HepG2 (cell line): ENCODE measurements around the gene CRTC2. TPM values are rescaled to one million over a fixed set of nuclear protein-coding genes. Genes with fewer than 3 reads are reported as not detected.

Experiments
- ATAC-seq: fragments of 200-7000 bp; cut with Tn5 transposase; 3 replicates; pipeline ENCODE4 v1.9.1; 2020; ENCODE audit warnings: mild to moderate bottlenecking, moderate library complexity
- BruUV-seq: library from RNA; stranded (reverse); fragments of 400-500 nt; replicated peaks from 2 replicates; lab custom pipeline; 2021; lab: Mats Ljungman, UMichigan
- CTCF ChIA-PET: fragments of 300-600 bp; formaldehyde crosslinking; extraction: SDS; loops from one replicate; lab custom pipeline; 2021; ENCODE audit warnings: low total read pairs, inconsistent platforms, low intra/inter-chr PET ratio; lab: Yijun Ruan, JAX
- POLR2A ChIA-PET: fragments of 350-600 bp; sonication (Branson Sonifier 250); formaldehyde crosslinking; loops from one replicate; lab custom pipeline; 2020; ENCODE audit warnings: antibody characterized with exemption, inconsistent platforms; lab: Yijun Ruan, JAX
- DNase-seq: peaks from one replicate; pipeline ENCODE4 v3.0.0-alpha.2; 2015; ENCODE audit warnings: low spot score
- FAIRE-seq: peaks from 3 replicates; lab custom pipeline; 2011; peaks lifted over from hg19 to GRCh38; lab: Jason Lieb, UNC
- H2AFZ ChIP-seq: one replicate; pipeline ENCODE4 v1.6.1; 2011; ENCODE audit warnings: low read length, inconsistent platforms
- H3K27ac ChIP-seq: fragments of 300-600 bp; 3 replicates; pipeline ENCODE4 v1.8.0; 2011; ENCODE audit warnings: mixed run types, mild to moderate bottlenecking, mixed read lengths, low read length, inconsistent platforms; ENCODE audit not compliant: insufficient read depth; ENCODE audit errors: extremely low read length
- H3K27me3 ChIP-seq, 2 experiments: fragments of 200-600 bp in 1 of 2; 2 replicates in 1 of 2; 3 replicates in 1 of 2; pipeline versions ENCODE4 v1.6.0 to v1.8.0; 2011; ENCODE audit warnings: low read length in 2 of 2, mild to moderate bottlenecking in 2 of 2, moderate library complexity in 2 of 2, inconsistent platforms in 1 of 2; ENCODE audit not compliant: insufficient read depth in 2 of 2, control insufficient read depth in 1 of 2
- H3K36me3 ChIP-seq, 2 experiments: fragments of 200-600 bp in 1 of 2; replicated peaks in 1 of 2; 2 replicates in 1 of 2; 3 replicates in 1 of 2; pipeline versions ENCODE4 v1.5.1 to v1.8.0; 2011; ENCODE audit warnings: low read length in 2 of 2, inconsistent platforms in 1 of 2; ENCODE audit not compliant: insufficient read depth in 2 of 2, control insufficient read depth in 1 of 2
- H3K4me1 ChIP-seq: 2 replicates; pipeline ENCODE4 v1.5.1; 2012; ENCODE audit warnings: low read length, inconsistent platforms; ENCODE audit not compliant: insufficient read depth
- H3K4me2 ChIP-seq: 2 replicates; pipeline ENCODE4 v1.6.0; 2011; ENCODE audit warnings: low read depth, low read length, inconsistent platforms
- H3K4me3 ChIP-seq, 3 experiments: fragments of 200-600 bp in 1 of 3; sonication (generic), shearing (Covaris generic) in 1 of 3; replicated peaks in 1 of 3; 2 replicates each; pipeline ENCODE4 v1.5.1; 2011 to 2016; ENCODE audit warnings: low read length in 3 of 3, inconsistent platforms in 2 of 3, low read depth in 2 of 3, mild to moderate bottlenecking in 2 of 3, control low read depth in 1 of 3, mixed read lengths in 1 of 3; ENCODE audit not compliant: insufficient read depth in 1 of 3
- H3K79me2 ChIP-seq: one replicate; pipeline ENCODE4 v1.6.1; 2011; ENCODE audit warnings: low read length, inconsistent platforms; ENCODE audit not compliant: insufficient read depth
- H3K9ac ChIP-seq: 2 replicates; pipeline ENCODE4 v1.6.0; 2011; ENCODE audit warnings: mild to moderate bottlenecking, low read depth, low read length, inconsistent platforms; ENCODE audit not compliant: insufficient read depth
- H3K9me3 ChIP-seq: 2 replicates; pipeline ENCODE4 v1.5.1; 2012; ENCODE audit warnings: mild to moderate bottlenecking, low read length
- H4K20me1 ChIP-seq: 2 replicates; pipeline ENCODE4 v1.6.0; 2011; ENCODE audit warnings: inconsistent platforms, mild to moderate bottlenecking, low read length, moderate library complexity; ENCODE audit not compliant: insufficient read depth
- EEA1 ChIP-seq: sonication (generic); formaldehyde crosslinking; IDR thresholded peaks from 2 replicates; pipeline ENCODE4 v1.5.1; 2020; ENCODE audit warnings: mild to moderate bottlenecking, missing genetic modification reagents, borderline replicate concordance
- SMARCC2 ChIP-seq: fragments of 450-650 bp; IDR thresholded peaks from 2 replicates; pipeline ENCODE4 v1.6.1; 2017; ENCODE audit warnings: antibody characterized with exemption, mild to moderate bottlenecking
- ZFP41 ChIP-seq: sonication (generic); formaldehyde crosslinking; IDR thresholded peaks from 2 replicates; pipeline ENCODE4 v1.4.0; 2020; ENCODE audit warnings: mild to moderate bottlenecking, missing genetic modification reagents, borderline replicate concordance
- ZIK1 ChIP-seq: sonication (generic); formaldehyde crosslinking; IDR thresholded peaks from 2 replicates; pipeline ENCODE4 v1.5.0; 2020; ENCODE audit warnings: mild to moderate bottlenecking, low read depth, missing genetic modification reagents, borderline replicate concordance
- ZNF10 ChIP-seq: sonication (generic); formaldehyde crosslinking; IDR thresholded peaks from 2 replicates; pipeline ENCODE4 v1.4.0; 2020; ENCODE audit warnings: mild to moderate bottlenecking, low read depth, missing genetic modification reagents, borderline replicate concordance
- ZNF747 ChIP-seq: sonication (generic); formaldehyde crosslinking; IDR thresholded peaks from 2 replicates; pipeline ENCODE4 v1.8.1; 2023; ENCODE audit warnings: missing genetic modification reagents, mild to moderate bottlenecking, borderline replicate concordance
- WGBS: methylation state at CpG from one replicate; pipeline ENCODE4 v1.1.6; 2017; ENCODE audit warnings: low lambda C conversion rate; 5-methylcytosine and 5-hydroxymethylcytosine counted together
- in situ Hi-C: cut with HindIII; loops from 2 replicates; pipeline ENCODE4 v1.10.0; 2017; ENCODE audit warnings: low pct_unique_long_range_greater_than_20kb; ENCODE audit not compliant: extremely low pct_ligation_motif_present
- intact Hi-C: fragments of 100-400 bp; cut with micrococcal nuclease; formaldehyde crosslinking; loops from one replicate; pipeline ENCODE4 v1.10.0; 2022; ENCODE audit not compliant: unreplicated experiment
- polyA plus RNA-seq, 8 experiments: library from polyadenylated mRNA; depleted of rRNA in 3 of 8; stranded (reverse) in 7 of 8; unstranded in 1 of 8; fragments of >200 nt; fragmentation: Illumina TruSeq in 4 of 8; extraction: Trizol in 4 of 8; gene quantifications; 2 replicates each; pipeline versions ENCODE4 v1.2.1 to v1.2.3, GENCODE V29; 2011 to 2016; ENCODE audit warnings: low read depth in 4 of 8, missing spikeins in 1 of 8, mixed read lengths in 1 of 8; ENCODE audit not compliant: insufficient read depth in 1 of 8
- total RNA-seq, 5 experiments: library from RNA; depleted of rRNA; stranded (reverse); fragments of >200 nt; fragmentation: Illumina TruSeq; extraction: Trizol; gene quantifications; 2 replicates each; pipeline ENCODE4 v1.2.3, GENCODE V29; 2016; ENCODE audit warnings: low read depth in 1 of 5
- TF ChIP-seq, protein P1 (sequence below): sonication (generic); formaldehyde crosslinking; IDR thresholded peaks from 2 replicates; pipeline ENCODE4 v1.4.0; 2020; ENCODE audit warnings: mild to moderate bottlenecking, missing genetic modification reagents
- TF ChIP-seq, protein P2 (sequence below): sonication (generic); formaldehyde crosslinking; IDR thresholded peaks from 2 replicates; pipeline ENCODE4 v1.4.0; 2020; ENCODE audit warnings: mild to moderate bottlenecking, missing genetic modification reagents, borderline replicate concordance
- TF ChIP-seq, protein P3 (sequence below): sonication (generic); formaldehyde crosslinking; IDR thresholded peaks from 2 replicates; pipeline ENCODE4 v1.4.0; 2020; ENCODE audit warnings: mild to moderate bottlenecking, missing genetic modification reagents
- TF ChIP-seq, protein P4 (sequence below): sonication (generic); formaldehyde crosslinking; IDR thresholded peaks from 2 replicates; pipeline ENCODE4 v1.8.1; 2023; ENCODE audit warnings: mild to moderate bottlenecking, moderate library complexity, missing genetic modification reagents

Gene CRTC2
- total and polyA plus RNA-seq, 2 of the 13 experiments (the other 11 are each of a cell fraction or from before 2014, with no cell fraction given) = 6.1 to 26.7 TPM

DNA sequence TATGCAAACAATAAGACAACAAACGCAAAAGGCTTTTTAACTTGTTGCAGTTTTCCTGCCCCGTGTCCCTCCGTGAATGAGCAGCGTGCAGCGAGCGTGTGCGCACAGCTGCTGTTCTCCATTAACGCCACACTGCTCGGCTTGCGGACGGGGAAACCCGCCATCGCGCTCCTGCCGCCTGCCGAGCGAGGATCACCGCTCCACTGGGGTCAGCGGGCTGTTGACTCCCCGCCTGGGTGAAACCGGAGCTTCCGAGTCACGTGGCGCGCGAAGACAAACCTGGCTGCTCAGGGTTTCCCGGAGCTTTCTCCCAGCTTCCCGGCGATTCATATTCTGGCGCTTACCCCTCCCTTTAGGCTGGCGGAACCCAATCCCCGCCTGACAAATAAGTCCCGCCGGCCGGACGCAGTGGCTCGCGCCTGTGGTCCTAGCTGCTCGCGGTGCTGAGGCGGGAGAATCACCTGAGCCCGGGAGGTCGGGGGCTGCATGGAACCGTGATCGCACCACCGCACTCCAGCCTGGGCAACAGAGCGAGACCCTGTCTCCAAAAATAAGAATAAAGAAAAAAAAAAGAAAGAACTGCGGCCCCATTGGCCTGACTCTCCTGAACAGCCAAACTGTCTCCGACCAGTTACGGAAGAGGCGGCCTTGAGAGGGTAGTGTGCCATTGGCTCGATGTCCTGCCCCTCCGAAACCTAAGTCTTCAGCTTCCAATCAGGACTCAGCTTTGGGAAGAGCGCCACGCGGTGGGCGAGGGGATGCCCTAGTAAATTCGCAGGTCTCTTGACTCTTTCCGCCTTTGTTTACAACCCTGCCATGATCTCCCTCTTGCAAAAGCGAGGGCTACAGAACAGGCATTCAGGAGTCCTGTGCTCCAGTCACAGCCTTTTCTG lies 8.9 kb upstream of the CRTC2 start, which contains the start of gene CREB3L4:
Gene CREB3L4 (plus strand): TSS at position 796 of the 893 bp plus-strand sequence. CDS start 624 bp downstream, outside the sequence.
- ChIA-PET POLR2A (interaction anchor here (0.9 to 10.0 kb wide), 17 partner anchors 10 to 252 kb away, joined by 3 to 209 read pairs (median 4); partner anchors contain the start of genes CRTC2, DENND4B, GATAD2B and INTS3), CTCF (interaction anchor here (0.9 kb wide), 1 partner anchor 9 kb away, joined by 3 read pairs; the partner anchor contains the start of gene CRTC2)
- peak within 1 kb of the TSS; percentile 75 for H3K9ac ChIP-seq
- H3K4me1 ChIP-seq = peaks cover 30% of the 10 kb centered on the region
- intact Hi-C loops (loop anchor here (5.0 kb wide), 1 partner anchor 170 kb away; no protein-coding TSS in a partner anchor), in situ Hi-C loops (no loop called here)
- H2AFZ ChIP-seq = no peak within 1 kb of the TSS
- H3K36me3 ChIP-seq = no peaks in the 10 kb centered on the region
- peak; percentile 86 for FAIRE-seq
- H4K20me1 ChIP-seq = no peaks in the 10 kb centered on the region
- TSS peak; percentile 47 for BruUV-seq
- H3K27ac ChIP-seq = peak within 1 kb of the TSS; percentile 83
- no peaks in the 10 kb centered on the region for H3K9me3 ChIP-seq
- peak within 1 kb of the TSS; percentile 98 for H3K4me2 ChIP-seq
- under 1% methylated on average over 29 of the region's 60 CpGs for WGBS
- peak; percentile 97 for DNase-seq
- H3K27me3 ChIP-seq = no peaks in the 10 kb centered on the region; a peak in 1 of 5 replicates
- H3K4me3 ChIP-seq = peak within 1 kb of the TSS; percentile 62 to 82 (median 72)
- H3K79me2 ChIP-seq = peaks cover 15% of the 10 kb centered on the region
- peak; percentile 86 for ATAC-seq
- TF ChIP-seq EEA1 (CRISPR knock-in tag) (peak; percentile 88; the same call in 1 of the 2 replicates), ZNF747 (peak; percentile 93; the same call in 1 of the 2 replicates), ZFP41 (CRISPR knock-in tag) (no peak), ZNF10 (CRISPR knock-in tag) (no peak), ZIK1 (CRISPR knock-in tag) (no peak; the same call in none of the 2 replicates), SMARCC2 (no peak)
- TF ChIP-seq, protein P1, sequence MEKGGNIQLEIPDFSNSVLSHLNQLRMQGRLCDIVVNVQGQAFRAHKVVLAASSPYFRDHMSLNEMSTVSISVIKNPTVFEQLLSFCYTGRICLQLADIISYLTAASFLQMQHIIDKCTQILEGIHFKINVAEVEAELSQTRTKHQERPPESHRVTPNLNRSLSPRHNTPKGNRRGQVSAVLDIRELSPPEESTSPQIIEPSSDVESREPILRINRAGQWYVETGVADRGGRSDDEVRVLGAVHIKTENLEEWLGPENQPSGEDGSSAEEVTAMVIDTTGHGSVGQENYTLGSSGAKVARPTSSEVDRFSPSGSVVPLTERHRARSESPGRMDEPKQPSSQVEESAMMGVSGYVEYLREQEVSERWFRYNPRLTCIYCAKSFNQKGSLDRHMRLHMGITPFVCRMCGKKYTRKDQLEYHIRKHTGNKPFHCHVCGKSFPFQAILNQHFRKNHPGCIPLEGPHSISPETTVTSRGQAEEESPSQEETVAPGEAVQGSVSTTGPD (CRISPR knock-in tag) = no peak
- TF ChIP-seq, protein P2, sequence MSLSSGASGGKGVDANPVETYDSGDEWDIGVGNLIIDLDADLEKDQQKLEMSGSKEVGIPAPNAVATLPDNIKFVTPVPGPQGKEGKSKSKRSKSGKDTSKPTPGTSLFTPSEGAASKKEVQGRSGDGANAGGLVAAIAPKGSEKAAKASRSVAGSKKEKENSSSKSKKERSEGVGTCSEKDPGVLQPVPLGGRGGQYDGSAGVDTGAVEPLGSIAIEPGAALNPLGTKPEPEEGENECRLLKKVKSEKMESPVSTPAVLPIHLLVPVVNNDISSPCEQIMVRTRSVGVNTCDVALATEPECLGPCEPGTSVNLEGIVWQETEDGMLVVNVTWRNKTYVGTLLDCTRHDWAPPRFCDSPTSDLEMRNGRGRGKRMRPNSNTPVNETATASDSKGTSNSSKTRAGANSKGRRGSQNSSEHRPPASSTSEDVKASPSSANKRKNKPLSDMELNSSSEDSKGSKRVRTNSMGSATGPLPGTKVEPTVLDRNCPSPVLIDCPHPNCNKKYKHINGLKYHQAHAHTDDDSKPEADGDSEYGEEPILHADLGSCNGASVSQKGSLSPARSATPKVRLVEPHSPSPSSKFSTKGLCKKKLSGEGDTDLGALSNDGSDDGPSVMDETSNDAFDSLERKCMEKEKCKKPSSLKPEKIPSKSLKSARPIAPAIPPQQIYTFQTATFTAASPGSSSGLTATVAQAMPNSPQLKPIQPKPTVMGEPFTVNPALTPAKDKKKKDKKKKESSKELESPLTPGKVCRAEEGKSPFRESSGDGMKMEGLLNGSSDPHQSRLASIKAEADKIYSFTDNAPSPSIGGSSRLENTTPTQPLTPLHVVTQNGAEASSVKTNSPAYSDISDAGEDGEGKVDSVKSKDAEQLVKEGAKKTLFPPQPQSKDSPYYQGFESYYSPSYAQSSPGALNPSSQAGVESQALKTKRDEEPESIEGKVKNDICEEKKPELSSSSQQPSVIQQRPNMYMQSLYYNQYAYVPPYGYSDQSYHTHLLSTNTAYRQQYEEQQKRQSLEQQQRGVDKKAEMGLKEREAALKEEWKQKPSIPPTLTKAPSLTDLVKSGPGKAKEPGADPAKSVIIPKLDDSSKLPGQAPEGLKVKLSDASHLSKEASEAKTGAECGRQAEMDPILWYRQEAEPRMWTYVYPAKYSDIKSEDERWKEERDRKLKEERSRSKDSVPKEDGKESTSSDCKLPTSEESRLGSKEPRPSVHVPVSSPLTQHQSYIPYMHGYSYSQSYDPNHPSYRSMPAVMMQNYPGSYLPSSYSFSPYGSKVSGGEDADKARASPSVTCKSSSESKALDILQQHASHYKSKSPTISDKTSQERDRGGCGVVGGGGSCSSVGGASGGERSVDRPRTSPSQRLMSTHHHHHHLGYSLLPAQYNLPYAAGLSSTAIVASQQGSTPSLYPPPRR (CRISPR knock-in tag) = no peak; the same call in 1 of the 2 replicates
- TF ChIP-seq, protein P3, sequence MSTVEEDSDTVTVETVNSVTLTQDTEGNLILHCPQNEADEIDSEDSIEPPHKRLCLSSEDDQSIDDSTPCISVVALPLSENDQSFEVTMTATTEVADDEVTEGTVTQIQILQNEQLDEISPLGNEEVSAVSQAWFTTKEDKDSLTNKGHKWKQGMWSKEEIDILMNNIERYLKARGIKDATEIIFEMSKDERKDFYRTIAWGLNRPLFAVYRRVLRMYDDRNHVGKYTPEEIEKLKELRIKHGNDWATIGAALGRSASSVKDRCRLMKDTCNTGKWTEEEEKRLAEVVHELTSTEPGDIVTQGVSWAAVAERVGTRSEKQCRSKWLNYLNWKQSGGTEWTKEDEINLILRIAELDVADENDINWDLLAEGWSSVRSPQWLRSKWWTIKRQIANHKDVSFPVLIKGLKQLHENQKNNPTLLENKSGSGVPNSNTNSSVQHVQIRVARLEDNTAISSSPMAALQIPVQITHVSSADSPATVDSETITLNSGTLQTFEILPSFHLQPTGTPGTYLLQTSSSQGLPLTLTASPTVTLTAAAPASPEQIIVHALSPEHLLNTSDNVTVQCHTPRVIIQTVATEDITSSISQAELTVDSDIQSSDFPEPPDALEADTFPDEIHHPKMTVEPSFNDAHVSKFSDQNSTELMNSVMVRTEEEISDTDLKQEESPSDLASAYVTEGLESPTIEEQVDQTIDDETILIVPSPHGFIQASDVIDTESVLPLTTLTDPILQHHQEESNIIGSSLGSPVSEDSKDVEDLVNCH (CRISPR knock-in tag) = 0 out of 2 replicates have a peak, but pooled peaks have one; percentile 42
- TF ChIP-seq, protein P4, sequence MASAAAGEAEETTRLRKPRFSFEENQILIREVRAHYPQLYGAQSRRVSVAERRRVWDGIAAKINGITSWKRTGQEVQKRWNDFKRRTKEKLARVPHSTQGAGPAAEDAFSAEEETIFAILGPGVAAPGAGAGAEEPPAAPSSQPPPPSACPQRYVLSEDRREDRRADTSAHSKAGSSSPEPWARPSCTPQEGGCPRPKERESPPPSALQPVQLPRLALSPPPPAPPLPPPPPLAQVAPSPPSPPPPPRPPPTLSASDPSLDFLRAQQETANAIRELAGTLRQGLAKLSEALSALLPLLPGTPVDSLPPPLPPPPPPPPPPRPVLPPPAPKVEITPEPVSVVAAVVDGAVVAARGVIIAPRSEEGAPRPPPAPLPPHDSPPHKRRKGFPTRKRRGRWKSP (CRISPR knock-in tag) = peak; percentile 87
